Transverse colon (tissue), 4 donors: ENCODE results near the gene SEMA6B. TPM values are rescaled to one million over a fixed set of nuclear protein-coding genes. Genes with fewer than 3 reads are reported as not detected.
"Not testable (repeated sequence)": the region's sequence is repeated elsewhere in the genome, so short reads cannot be mapped to it uniquely, and the experiment has no call there.

ENCODE experiments used
- DNase-seq: peaks from one replicate; pipeline ENCODE4 v3.0.0-alpha.2; 2019
- H3K27ac ChIP-seq, 4 donors: fragments of 200-600 bp; sonication (generic); 2 replicates each; pipeline ENCODE4 v1.5.1; 2016 to 2018; ENCODE audit warnings: inconsistent platforms in 4 of 4
- H3K27me3 ChIP-seq: fragments of 200-600 bp; sonication (generic); 2 replicates; pipeline ENCODE4 v1.5.1; 2017; ENCODE audit warnings: inconsistent platforms
- H3K36me3 ChIP-seq, 4 donors: fragments of 200-600 bp; sonication (generic); 2 replicates each; pipeline ENCODE4 v1.5.1; 2017 to 2019; ENCODE audit warnings: inconsistent platforms in 4 of 4
- H3K4me1 ChIP-seq, 4 donors: fragments of 200-600 bp; sonication (generic); 2 replicates each; pipeline ENCODE4 v1.5.1; 2017 to 2020; ENCODE audit warnings: inconsistent platforms in 4 of 4
- H3K4me3 ChIP-seq, 4 donors: fragments of 200-600 bp; sonication (generic); 1 replicate in 1 of 4; 2 replicates in 3 of 4; pipeline versions ENCODE4 v1.5.1 to v1.6.1; 2017 to 2019; ENCODE audit warnings: inconsistent platforms in 4 of 4
- H3K9me3 ChIP-seq, 2 donors: fragments of 200-600 bp; sonication (generic); 2 replicates each; pipeline ENCODE4 v1.5.1; 2017 to 2019; ENCODE audit warnings: inconsistent platforms in 2 of 2
- EP300 ChIP-seq: sonication (generic); formaldehyde crosslinking; IDR thresholded peaks from one replicate; pipeline ENCODE4 v1.6.1; 2017; ENCODE audit warnings: antibody characterized with exemption, low read depth
- POLR2A ChIP-seq: fragments of 450-650 bp; IDR thresholded peaks from one replicate; pipeline ENCODE4 v1.6.1; 2016; ENCODE audit warnings: antibody characterized with exemption, mild to moderate bottlenecking, moderate library complexity
- POLR2AphosphoS5 ChIP-seq, 3 donors: sonication (generic); formaldehyde crosslinking; IDR thresholded peaks; one replicate each; pipeline ENCODE4 v1.6.1; 2016; ENCODE audit warnings: antibody characterized with exemption in 3 of 3
- WGBS, 2 donors: methylation state at CpG; one replicate each; pipeline ENCODE4 v1.1.5; 2018; ENCODE audit warnings: low coverage in 1 of 2; 5-methylcytosine and 5-hydroxymethylcytosine counted together
- in situ Hi-C, 4 donors: fragments of 200-750 bp; cut with MboI; loops; one replicate each; pipeline versions ENCODE4 v1.15.0 to v1.15.1; 2017; ENCODE audit warnings: low sequenced_read_pairs in 3 of 4, low pct_ligation_motif_present in 1 of 4, low pct_unique_long_range_greater_than_20kb in 1 of 4
- intact Hi-C: fragments of 100-400 bp; cut with DNase I; formaldehyde crosslinking; loops from one replicate; pipeline ENCODE4 v1.15.1; 2023; ENCODE audit warnings: low total_unique reads
- total RNA-seq, 4 donors: library from RNA; depleted of rRNA; stranded (reverse); fragments of >200 nt; gene quantifications; one replicate each; pipeline ENCODE4 v1.1.0, GENCODE V29; 2016
- TF ChIP-seq, protein P1 (sequence below), 5 experiments: fragments of 200-600 bp in 3 of 5; fragments of 450-650 bp in 2 of 5; sonication (generic) in 3 of 5; IDR thresholded peaks; 1 replicate in 2 of 5; 2 replicates in 3 of 5; pipeline ENCODE4 v1.5.1; 2016 to 2017; ENCODE audit warnings: antibody characterized with exemption in 5 of 5, inconsistent platforms in 3 of 5, mild to moderate bottlenecking in 2 of 5, moderate library complexity in 1 of 5

SEMA6B gene
- total RNA-seq, 4 donors from 2014 or later = 1.00 to 4.1 (median 1.7) TPM

GRCh38 chr19:4547303-4548237 lies 11.9 kb downstream of the SEMA6B start:
- WGBS, 2 donors = 62% methylated on average over 31 of the region's 32 CpGs; no CpG with 5 or more reads in 1 of the 2 donors
- Histone ChIP-seq H3K9me3 (no peaks in the 10 kb centered on the region), H3K4me1 (no peaks in the 10 kb centered on the region), H3K27me3 (peaks cover 12% of the 10 kb centered on the region), H3K27ac (no peak overlapping the region), H3K4me3 (no peak overlapping the region), H3K36me3 (no peaks in the 10 kb centered on the region)
- no peak for TF ChIP-seq POLR2AphosphoS5 (IDR thresholded peaks at IDR 0.05)
- TF ChIP-seq, protein P1, sequence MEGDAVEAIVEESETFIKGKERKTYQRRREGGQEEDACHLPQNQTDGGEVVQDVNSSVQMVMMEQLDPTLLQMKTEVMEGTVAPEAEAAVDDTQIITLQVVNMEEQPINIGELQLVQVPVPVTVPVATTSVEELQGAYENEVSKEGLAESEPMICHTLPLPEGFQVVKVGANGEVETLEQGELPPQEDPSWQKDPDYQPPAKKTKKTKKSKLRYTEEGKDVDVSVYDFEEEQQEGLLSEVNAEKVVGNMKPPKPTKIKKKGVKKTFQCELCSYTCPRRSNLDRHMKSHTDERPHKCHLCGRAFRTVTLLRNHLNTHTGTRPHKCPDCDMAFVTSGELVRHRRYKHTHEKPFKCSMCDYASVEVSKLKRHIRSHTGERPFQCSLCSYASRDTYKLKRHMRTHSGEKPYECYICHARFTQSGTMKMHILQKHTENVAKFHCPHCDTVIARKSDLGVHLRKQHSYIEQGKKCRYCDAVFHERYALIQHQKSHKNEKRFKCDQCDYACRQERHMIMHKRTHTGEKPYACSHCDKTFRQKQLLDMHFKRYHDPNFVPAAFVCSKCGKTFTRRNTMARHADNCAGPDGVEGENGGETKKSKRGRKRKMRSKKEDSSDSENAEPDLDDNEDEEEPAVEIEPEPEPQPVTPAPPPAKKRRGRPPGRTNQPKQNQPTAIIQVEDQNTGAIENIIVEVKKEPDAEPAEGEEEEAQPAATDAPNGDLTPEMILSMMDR (IDR thresholded peaks at IDR 0.05) = peak in 2 of 5 experiments; percentile 16 to 27
- intact Hi-C loops (loop anchor here (1.0 kb wide), 1 partner anchor 44 kb away; no protein-coding TSS in a partner anchor), in situ Hi-C loops (no loop called here)
- DNase-seq = no peak

GRCh38 chr19:4543842-4544647 lies 15.4 kb downstream of the SEMA6B start:
- intact Hi-C loops = no loop called here
- Histone ChIP-seq H3K27ac (no peak overlapping the region), H3K27me3 (peaks cover 4% of the 10 kb centered on the region)

DNA sequence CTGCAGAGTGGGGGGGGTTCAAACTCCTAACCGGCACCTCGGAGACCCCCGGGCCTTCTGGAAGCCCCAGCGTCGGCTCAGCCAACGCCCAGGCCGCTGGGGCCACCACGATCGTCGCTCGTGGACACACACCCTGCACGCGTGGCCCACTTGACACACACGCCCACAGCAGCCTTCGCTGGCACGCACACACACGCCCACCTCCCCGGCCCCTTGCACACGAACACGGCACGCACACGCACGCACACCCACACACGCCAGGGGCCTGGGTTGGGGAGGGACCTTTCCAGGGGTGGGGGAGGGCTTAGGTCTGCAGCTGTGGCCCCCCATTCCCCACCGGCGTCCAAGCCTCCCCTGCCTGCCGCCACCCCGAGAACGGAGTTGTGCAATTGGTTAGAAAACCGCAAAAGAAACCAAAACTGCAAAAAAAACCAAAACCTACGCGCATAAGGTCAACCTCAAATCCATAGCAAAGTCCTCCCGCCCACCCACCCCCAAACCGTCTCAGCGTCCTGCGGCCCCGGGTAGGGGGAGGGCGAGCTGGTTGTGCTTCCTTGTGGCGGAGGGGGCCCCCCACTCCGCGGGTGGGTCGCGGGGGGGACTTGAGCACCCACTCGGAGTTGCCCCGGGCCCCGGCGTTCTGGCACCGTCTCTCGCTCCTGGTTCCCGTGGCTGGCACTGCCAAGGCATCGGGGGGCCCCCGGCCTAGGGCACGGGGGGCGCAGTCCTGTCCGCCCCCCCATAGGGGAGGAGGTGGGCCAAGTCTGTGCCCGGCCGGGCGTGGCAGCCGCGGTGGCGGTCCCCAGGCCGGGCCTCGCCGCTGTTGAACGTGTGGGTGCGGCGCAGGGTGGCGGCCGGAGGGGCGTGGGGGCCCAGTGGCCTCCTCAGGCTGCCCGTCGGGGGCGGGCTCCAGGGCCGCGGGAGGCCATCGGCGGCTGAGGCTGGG lies 16.3 kb downstream of the SEMA6B start:
- peak overlapping the region in 1 of 4 donors; percentile 1 for H3K4me3 ChIP-seq
- no peaks in the 10 kb centered on the region for H3K9me3 ChIP-seq
- in situ Hi-C loops = no loop called here
- intact Hi-C loops = no loop called here
- 75% methylated on average over 51 of the region's 77 CpGs; no CpG with 5 or more reads in 1 of the 2 donors for WGBS, 2 donors
- DNase-seq = no peak
- no peak overlapping the region for H3K27ac ChIP-seq
- no peaks in the 10 kb centered on the region for H3K36me3 ChIP-seq
- TF ChIP-seq EP300 = no peak
- H3K27me3 ChIP-seq = peaks cover 4% of the 10 kb centered on the region
- no peaks in the 10 kb centered on the region for H3K4me1 ChIP-seq

More at GRCh38 chr19:4543842-4544647, 15.4 kb downstream of the SEMA6B start:
- Histone ChIP-seq H3K4me1 (no peaks in the 10 kb centered on the region), H3K36me3 (no peaks in the 10 kb centered on the region), H3K9me3 (no peaks in the 10 kb centered on the region), H3K4me3 (no peak overlapping the region)
- 94 to 100% methylated on average over 1 to 72 of the region's 87 CpGs for WGBS, 2 donors
- no peak for DNase-seq
- in situ Hi-C loops = no loop called here
- TF ChIP-seq, protein P1 (IDR thresholded peaks at IDR 0.05) = no peak
- no peak for TF ChIP-seq POLR2A
- no peak for TF ChIP-seq EP300
- TF ChIP-seq POLR2AphosphoS5 (IDR thresholded peaks at IDR 0.05) = no peak

DNA sequence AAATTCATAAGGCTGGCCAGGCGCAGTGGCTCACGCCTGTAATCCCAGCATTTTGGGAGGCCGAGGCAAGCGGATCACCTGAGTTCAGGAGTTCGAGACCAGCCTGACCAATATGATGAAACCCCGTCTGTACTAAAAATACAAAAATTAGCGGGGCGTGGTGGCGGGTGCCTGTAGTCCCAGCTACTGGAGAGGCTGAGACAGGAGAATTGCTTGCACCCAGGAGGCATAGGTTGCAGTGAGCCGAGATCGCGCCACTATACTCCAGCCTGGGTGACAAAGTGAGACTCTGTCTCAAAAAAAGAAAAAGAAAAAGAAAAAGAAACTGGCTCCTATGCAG lies 17.7 kb downstream of the SEMA6B start:
- H3K4me1 ChIP-seq, H3K27me3 ChIP-seq, intact Hi-C loops, in situ Hi-C loops, DNase-seq, H3K27ac ChIP-seq, H3K4me3 ChIP-seq, H3K9me3 ChIP-seq, H3K36me3 ChIP-seq: not testable (repeated sequence)
- 92 to 96% methylated on average over 4 to 12 of the region's 12 CpGs for WGBS, 2 donors
